Fibroblast of skin of scalp (primary cell): ENCODE data around the gene JMJD1C.

ENCODE experiments used
- DNase-seq: peaks from one replicate; pipeline ENCODE4 v3.0.0-alpha.2; 2013

JMJD1C gene

GRCh38 chr10:63210611-63211196, 255.1 kb downstream of the JMJD1C start:
- no peak for DNase-seq

DNA sequence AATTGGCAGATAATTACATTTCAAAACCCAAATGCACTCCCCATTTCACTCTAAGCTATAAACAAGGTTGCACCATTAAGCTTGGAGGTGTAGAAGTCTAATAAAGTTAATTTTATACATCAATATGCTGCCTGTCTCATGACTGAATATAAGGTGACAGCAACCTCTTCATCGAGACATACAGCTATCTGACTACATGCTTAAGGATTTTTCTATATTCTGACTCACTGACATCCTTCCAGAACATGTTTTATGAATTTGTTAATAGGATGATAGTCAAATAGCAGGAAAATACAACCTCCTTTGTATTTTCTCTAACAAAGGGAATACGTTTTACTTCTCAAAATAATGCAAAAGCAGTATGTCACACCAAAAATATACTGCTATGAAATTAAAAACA, 256.1 kb downstream of the JMJD1C start:
- DNase-seq = peak; percentile 30

DNA sequence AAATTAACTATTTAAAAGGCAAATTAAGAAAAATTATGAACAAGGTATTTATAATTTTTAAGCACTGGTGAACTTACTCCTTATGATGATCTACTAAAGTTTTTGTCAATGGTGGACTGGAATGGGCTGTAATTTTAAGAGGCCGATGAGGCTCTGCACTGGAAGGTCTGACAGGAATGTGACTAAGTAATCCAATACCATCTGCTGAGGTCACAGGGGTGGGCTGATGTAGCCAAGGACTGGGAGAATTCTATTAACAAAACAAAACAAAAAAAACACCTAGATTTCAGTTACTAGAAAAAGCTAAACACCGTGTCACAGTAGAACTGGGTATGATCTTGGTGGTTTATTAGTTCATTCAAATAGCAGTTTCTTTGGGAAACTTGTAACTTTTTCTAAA, 256.8 kb downstream of the JMJD1C start:
- DNase-seq = peak; percentile 50

DNA sequence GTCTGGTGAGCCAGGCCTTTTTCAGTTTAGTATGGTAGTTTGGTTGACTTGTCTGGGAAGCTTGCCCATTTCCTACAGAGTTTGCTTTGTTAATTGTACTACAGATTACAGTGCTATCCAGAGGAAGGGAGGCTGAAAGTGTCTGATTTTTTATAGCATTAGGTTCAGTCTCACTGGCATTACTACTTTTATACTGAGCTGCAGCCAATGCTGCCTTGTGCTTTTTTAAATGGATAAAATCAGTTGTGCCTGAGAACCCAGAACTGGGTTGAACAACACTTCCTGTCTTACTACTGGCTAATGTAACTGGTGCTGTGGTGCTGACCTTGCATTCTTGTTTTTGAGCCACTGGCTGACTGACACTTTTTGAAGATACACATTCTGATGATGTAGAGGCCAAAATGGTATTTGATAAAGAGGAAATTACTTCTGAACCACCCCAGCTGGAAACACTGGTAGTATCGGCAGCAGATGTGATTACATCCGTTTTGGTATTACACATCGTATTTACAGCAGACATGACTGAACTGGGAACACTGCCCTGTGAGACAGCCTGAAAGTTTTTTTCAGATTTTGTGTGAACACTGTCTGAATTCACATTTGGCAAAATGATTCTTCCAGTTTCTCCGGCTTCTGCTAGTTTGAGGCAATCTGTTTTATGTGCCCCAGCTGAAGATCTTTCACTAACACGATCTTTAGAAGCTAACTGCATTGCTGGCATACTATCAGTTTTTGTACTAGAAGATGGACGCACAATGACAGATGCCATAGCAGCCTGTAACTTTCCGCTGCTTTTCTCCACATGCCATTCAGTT, 258.6 kb downstream of the JMJD1C start:
- DNase-seq = peak; percentile 68

DNA sequence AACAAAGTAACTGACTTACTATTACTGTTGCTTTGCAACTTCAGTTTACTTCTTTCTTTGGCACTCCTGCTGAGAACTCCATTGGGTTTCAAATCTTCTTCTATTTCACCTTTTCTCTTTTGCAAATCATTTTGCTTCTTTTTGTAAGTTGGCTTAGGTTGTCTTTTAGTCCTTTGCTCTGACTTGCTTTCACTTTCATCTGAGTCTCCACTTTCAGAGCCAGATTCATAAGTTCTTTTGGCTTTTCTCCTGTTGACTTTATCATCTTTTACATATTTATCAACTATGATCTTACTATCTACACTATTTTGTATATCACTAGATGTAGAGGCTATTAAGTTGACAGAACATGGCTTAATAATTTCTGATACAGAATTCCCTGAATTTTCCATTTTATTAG, 259.2 kb downstream of the JMJD1C start:
- no peak for DNase-seq

- no peak for DNase-seq
Observed at GRCh38 chr10:63205421-63205820, 260.4 kb downstream of the JMJD1C start.

- DNase-seq = no peak
Observed at GRCh38 chr10:63204667-63205391, 260.9 kb downstream of the JMJD1C start.

- DNase-seq = no peak
Observed at GRCh38 chr10:63201118-63201517, 264.7 kb downstream of the JMJD1C start.

DNA sequence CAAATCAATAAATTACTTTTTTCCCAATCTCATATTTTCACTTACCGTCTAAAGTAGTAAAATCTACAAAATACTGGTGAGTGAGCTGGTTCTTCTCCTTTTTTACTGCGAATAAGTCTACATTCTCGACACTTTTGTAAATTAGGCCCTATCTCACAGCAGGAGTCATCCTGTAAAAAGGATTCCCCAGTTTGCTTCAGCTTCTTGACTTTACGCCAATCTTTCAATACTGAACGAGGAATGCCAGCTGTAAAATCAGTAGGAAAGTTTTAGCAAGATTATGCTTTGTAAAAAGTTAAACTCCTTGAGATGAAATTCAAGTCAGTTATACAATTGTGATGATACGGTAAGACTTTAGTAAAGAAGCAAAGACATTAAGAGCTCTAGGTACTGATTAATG, 265.3 kb downstream of the JMJD1C start:
- peak; percentile 39 for DNase-seq

DNA sequence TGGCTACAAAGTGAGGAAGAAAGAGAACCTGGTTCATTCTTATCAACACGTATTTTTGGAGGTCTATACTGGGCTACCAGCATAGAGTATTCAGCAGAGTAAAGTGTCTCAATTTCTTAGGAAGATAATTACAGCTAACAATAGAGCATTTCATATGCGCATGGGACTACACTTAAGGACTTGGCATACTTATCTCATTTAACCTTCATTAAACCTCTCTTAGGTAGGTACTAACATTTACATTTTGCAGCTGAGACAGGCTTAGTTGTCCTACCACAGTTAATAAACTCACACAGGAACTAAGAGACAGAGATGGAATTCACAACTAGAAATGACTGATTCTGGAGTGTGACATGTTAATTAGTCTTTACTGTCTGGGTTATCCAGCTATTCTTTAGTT, 266.1 kb downstream of the JMJD1C start:
- no peak for DNase-seq

GRCh38 chr10:63197344-63198092, 268.3 kb downstream of the JMJD1C start:
- peak; percentile 93 for DNase-seq

- no peak for DNase-seq
Observed at GRCh38 chr10:63192826-63193225, 273.0 kb downstream of the JMJD1C start.

DNA sequence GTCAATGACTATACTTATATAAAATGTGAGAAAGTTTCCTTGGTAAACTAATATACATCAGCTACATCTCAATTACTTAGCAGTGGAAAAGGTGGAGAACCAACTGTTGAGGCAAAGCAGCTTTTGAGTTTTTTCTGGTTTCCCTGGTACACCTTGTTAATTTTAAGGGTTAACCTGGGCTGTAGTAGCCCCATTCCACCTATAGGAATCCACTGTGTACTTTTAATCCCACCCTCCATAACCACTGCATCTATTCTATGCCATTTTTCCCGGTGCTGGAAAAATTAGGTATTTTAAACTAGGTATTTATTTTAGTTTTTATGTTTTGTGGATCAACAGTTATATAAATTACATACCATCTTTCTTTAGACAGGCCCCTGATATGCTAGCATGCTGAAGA, 290.2 kb downstream of the JMJD1C start:
- DNase-seq = no peak

DNA sequence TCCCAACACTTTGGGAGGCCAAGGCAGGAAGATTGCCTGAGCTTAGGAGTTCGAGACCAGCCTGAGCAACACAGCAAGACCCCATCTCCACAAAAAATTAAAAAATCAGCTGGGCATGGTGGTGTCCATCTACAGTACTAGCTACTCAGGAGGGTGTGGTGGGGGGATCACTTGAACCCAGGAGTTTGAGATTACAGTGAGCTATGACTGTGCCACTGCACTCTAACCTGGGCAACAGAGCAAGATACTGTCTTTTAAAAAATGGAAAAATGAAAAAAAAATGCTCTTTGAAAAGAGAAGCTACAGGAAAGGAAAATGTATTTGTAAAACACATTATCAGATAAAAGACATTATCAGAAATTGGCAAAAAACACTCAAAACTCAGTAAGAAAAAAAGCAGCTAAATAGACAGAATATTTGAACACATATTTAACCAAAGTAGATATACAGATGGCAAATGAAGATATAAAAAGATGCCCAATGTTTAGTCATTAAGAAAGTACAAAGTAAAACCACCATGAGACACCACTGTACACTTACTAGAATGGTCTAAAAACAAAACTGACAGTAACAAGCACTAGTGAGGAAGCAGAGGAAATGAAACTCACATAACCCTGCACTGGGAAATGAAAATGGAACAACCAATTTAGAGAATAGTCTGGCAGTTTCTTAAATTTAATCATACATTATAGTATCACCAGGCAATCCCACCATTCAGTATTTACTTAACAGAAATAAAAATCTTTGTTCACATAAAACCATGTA, 292.1 kb downstream of the JMJD1C start:
- DNase-seq = no peak

GRCh38 chr10:63171926-63172325, 293.9 kb downstream of the JMJD1C start:
- no peak for DNase-seq

DNA sequence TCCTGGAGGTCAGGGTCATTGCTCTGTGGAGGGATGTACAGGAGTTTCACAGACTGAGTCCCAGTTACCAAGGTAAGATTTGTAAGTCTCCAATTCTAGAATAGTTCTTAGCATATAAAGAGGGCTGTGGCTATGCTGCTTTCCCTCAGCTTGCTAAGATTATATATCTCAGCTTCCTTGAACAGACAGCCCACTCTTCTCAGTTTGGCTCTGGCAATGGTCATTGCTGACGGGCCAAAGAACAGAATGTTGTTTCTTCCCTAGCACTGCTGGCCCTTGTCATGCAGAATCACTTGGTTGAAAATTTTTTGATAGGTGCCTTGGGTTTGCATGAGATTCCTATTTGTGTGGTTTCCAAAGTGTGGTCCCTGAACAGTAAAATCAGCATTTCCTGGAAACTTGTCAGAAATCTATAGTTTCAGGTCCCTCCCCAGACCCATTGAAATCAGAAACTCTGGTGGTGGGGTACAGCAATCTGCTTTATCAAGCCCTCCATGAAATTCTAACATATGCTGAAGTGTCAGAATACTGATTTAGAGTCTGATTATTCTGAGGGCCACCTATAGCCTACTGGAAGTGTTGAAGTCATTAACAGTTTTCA, 294.4 kb downstream of the JMJD1C start:
- no peak for DNase-seq

- peak; percentile 15 for DNase-seq
Observed at GRCh38 chr10:63169624-63170023, 296.2 kb downstream of the JMJD1C start.

DNA sequence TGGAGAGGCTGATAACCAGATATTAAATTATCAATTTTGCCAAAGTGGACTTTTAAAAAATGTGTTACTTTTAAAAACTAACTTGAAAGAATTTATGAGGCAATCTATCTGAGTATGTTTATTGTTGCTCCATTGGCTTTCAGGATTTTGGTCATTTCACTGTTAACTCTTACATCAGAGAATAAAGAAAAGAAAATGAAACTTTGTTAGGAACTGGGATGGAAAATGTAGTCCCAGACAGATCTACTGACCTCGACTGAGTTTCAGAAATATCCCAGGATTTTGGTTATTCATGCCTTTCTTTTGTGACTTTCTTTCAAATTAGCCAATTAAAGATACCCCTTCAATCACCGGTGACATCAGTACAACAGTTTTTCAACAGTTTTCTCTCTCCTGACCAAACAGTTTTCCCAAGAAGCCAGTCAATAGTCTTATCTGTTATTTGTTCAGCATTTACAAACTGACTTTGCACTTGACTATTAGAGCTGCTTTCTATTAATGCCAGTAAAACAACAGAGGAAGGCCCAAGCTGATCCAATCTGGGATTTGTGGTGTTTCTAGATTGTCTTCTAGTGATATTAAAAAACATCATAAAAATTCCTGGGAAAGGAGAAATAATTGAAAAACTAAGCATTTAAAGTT, 296.8 kb downstream of the JMJD1C start:
- no peak for DNase-seq

DNA sequence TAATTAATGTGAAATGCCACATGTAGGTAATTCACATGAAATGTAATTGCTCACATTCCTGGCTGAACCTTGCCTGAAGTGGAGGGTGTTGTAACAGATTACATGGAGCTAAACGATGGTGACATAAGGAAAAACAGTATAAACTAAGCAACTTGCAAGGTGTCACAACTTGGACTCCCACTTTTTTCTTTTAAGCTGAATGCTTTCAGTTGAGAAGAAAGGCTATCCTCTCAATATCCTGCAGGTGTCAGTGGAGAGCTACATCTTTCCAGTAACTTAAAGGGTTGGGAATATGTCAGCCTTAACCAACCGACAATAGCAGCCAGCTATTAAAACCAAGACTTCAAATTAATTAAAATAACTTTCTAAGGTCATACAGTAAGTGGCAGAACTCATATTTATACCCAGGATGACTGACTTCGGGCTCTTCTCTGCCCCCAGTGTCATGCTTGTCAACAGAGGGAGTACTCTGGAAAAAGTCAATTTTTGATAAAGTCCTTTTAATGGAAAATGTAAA, 299.0 kb downstream of the JMJD1C start:
- peak; percentile 78 for DNase-seq

GRCh38 chr10:63165249-63165648, 300.5 kb downstream of the JMJD1C start:
- no peak for DNase-seq

DNA sequence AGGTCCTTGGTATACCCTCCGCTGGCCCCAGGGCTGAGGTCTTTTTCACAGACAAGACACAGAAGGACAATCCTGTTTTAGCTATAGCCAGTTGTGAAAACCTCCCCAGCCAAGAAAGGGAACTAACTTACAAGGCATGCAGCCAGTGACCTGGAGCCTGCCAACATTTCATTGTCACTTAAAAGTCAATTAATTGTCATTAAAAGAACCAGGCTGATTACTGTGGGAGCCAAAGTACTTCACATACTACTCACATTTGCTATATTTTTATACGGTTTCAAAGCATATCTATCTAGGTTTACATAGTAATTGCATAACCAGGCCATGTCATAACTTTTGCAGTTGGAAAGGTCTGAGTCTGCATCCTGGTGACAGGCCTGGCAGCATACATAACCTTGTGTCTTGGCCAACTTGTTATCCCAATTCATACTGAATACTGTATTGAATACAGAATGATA, 301.6 kb downstream of the JMJD1C start:
- no peak for DNase-seq
